SU-DHL-6 (cell line): ENCODE measurements around the gene CCDC194.

ENCODE experiments used
- H2AFZ ChIP-seq: fragments of 200-600 bp; sonication (generic); 2 replicates; pipeline ENCODE4 v1.6.1; 2014; ENCODE audit warnings: low read depth, mild to moderate bottlenecking, moderate library complexity, mixed read lengths, antibody characterized with exemption, low read length; ENCODE audit not compliant: severe bottlenecking
- H3F3A ChIP-seq: fragments of 200-600 bp; shearing (Covaris generic); 2 replicates; pipeline ENCODE4 v1.6.0; 2016; ENCODE audit warnings: antibody characterized with exemption, mild to moderate bottlenecking; ENCODE audit not compliant: insufficient read depth
- H3K27ac ChIP-seq: fragments of 200-600 bp; sonication (generic); 2 replicates; pipeline ENCODE4 v1.5.1; 2016; ENCODE audit warnings: low read depth, mild to moderate bottlenecking, low read length, moderate library complexity, mixed read lengths
- H3K27me3 ChIP-seq: fragments of 200-600 bp; sonication (generic), shearing (Covaris generic); 2 replicates; pipeline ENCODE4 v1.6.0; 2014; ENCODE audit warnings: mild to moderate bottlenecking, low read length
- H3K36me3 ChIP-seq: fragments of 200-600 bp; sonication (generic); 2 replicates; pipeline ENCODE4 v1.6.1; 2014; ENCODE audit warnings: mild to moderate bottlenecking, low read length, mixed read lengths
- H3K4me2 ChIP-seq: fragments of 300-600, 200-600 bp; shearing (Covaris generic), sonication (generic); 2 replicates; pipeline ENCODE4 v1.6.0; 2014; ENCODE audit warnings: low read length, low read depth, mild to moderate bottlenecking; ENCODE audit not compliant: poor library complexity, severe bottlenecking
- H3K4me3 ChIP-seq: fragments of 200-600 bp; sonication (generic); 2 replicates; pipeline ENCODE4 v1.5.1; 2014; ENCODE audit warnings: antibody characterized with exemption, low read length, mild to moderate bottlenecking, mixed read lengths; ENCODE audit not compliant: insufficient read depth, poor library complexity, severe bottlenecking
- H3K79me2 ChIP-seq: fragments of 200-600 bp; sonication (generic); 2 replicates; pipeline ENCODE4 v1.6.1; 2014; ENCODE audit warnings: mild to moderate bottlenecking, low read length, moderate library complexity; ENCODE audit not compliant: insufficient read depth
- H3K9ac ChIP-seq: fragments of 200-600 bp; sonication (generic); 2 replicates; pipeline ENCODE4 v1.7.0; 2014; ENCODE audit warnings: mild to moderate bottlenecking, low read length
- H3K9me2 ChIP-seq: fragments of 200-600 bp; sonication (generic); replicated peaks from 2 replicates; pipeline ENCODE4 v1.6.1; 2014; ENCODE audit warnings: low read length; ENCODE audit not compliant: insufficient read depth
- H3K9me3 ChIP-seq: fragments of 200-600 bp; sonication (generic); 2 replicates; pipeline ENCODE4 v1.6.1; 2014; ENCODE audit warnings: low read length, mixed read lengths; ENCODE audit not compliant: insufficient read depth
- H4K20me1 ChIP-seq: fragments of 200-600 bp; sonication (generic); 2 replicates; pipeline ENCODE4 v1.6.1; 2014; ENCODE audit warnings: low read depth, mild to moderate bottlenecking, antibody characterized with exemption, low read length, moderate library complexity, mixed read lengths
- EZH2phosphoT487 ChIP-seq: fragments of 200-600 bp; sonication (generic), shearing (Covaris generic); conservative IDR thresholded peaks from 2 replicates; pipeline ENCODE4 v1.6.1; 2018; ENCODE audit warnings: mild to moderate bottlenecking, antibody characterized with exemption, low read length, moderate library complexity, mixed read lengths
- TF ChIP-seq, protein P1 (sequence below): fragments of 200-600 bp; sonication (generic); IDR thresholded peaks from one replicate; pipeline ENCODE4 v1.5.1; 2017; ENCODE audit warnings: antibody characterized with exemption, mild to moderate bottlenecking, low read length, moderate library complexity; ENCODE audit not compliant: insufficient read depth, poor library complexity, severe bottlenecking

The CCDC194 gene

GRCh38 chr19:17380426-17381138, 13.4 kb downstream of the CCDC194 start:
- H3F3A ChIP-seq = peaks cover 10% of the 10 kb centered on the region; the same call in 1 of the 2 replicates
- no peak overlapping the region for H2AFZ ChIP-seq
- no peaks in the 10 kb centered on the region for H3K79me2 ChIP-seq
- H4K20me1 ChIP-seq = no peaks in the 10 kb centered on the region
- no peak overlapping the region for H3K4me2 ChIP-seq
- H3K27ac ChIP-seq = no peak overlapping the region
- no peak overlapping the region for H3K9ac ChIP-seq
- no peak overlapping the region for H3K4me3 ChIP-seq
- TF ChIP-seq EZH2phosphoT487 = no peak
- TF ChIP-seq, protein P1, sequence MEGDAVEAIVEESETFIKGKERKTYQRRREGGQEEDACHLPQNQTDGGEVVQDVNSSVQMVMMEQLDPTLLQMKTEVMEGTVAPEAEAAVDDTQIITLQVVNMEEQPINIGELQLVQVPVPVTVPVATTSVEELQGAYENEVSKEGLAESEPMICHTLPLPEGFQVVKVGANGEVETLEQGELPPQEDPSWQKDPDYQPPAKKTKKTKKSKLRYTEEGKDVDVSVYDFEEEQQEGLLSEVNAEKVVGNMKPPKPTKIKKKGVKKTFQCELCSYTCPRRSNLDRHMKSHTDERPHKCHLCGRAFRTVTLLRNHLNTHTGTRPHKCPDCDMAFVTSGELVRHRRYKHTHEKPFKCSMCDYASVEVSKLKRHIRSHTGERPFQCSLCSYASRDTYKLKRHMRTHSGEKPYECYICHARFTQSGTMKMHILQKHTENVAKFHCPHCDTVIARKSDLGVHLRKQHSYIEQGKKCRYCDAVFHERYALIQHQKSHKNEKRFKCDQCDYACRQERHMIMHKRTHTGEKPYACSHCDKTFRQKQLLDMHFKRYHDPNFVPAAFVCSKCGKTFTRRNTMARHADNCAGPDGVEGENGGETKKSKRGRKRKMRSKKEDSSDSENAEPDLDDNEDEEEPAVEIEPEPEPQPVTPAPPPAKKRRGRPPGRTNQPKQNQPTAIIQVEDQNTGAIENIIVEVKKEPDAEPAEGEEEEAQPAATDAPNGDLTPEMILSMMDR = no peak
- H3K9me3 ChIP-seq = no peaks in the 10 kb centered on the region
- no peaks in the 10 kb centered on the region for H3K9me2 ChIP-seq
- no peaks in the 10 kb centered on the region for H3K27me3 ChIP-seq
- no peaks in the 10 kb centered on the region for H3K36me3 ChIP-seq

- no peak overlapping the region for H3K27ac ChIP-seq
- H3F3A ChIP-seq = peaks cover 12% of the 10 kb centered on the region; the same call in 1 of the 2 replicates
- no peak overlapping the region for H2AFZ ChIP-seq
- no peak overlapping the region for H3K4me3 ChIP-seq
- no peaks in the 10 kb centered on the region for H3K9me2 ChIP-seq
- no peak overlapping the region for H3K9ac ChIP-seq
- no peaks in the 10 kb centered on the region for H3K9me3 ChIP-seq
- TF ChIP-seq EZH2phosphoT487 = no peak
- TF ChIP-seq, protein P1 = no peak
- H3K79me2 ChIP-seq = no peaks in the 10 kb centered on the region
- no peaks in the 10 kb centered on the region for H3K36me3 ChIP-seq
- no peaks in the 10 kb centered on the region for H3K27me3 ChIP-seq
- H4K20me1 ChIP-seq = no peaks in the 10 kb centered on the region
- H3K4me2 ChIP-seq = no peak overlapping the region
Observed at GRCh38 chr19:17379221-17379631, 14.8 kb downstream of the CCDC194 start.

DNA sequence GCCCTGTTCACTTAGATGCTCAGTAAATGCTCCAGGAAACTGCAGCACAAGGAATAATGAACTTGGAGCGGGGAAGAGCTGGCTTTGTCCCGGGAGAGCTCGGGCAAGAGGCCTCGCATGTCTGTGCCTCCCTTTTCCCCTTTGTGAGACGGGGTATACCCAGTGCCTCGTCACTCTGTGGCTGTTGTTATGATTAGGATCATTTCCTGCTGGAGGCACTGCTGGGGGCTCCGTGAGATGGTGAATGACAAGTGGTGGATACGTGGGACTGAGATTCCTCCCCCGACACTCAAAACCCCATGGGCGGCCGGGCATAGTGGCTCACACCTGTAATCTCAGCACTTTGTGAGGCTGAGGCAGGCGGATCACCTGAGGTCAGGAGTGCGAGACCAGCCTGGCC, 15.7 kb downstream of the CCDC194 start:
- no peak for TF ChIP-seq EZH2phosphoT487
- TF ChIP-seq, protein P1 = no peak
- Histone ChIP-seq H2AFZ (no peak overlapping the region), H3K27me3 (no peaks in the 10 kb centered on the region), H3K9me2 (no peaks in the 10 kb centered on the region), H3K27ac (no peak overlapping the region), H3K9ac (no peak overlapping the region), H3F3A (peaks cover 4% of the 10 kb centered on the region; the same call in 1 of the 2 replicates), H3K4me2 (no peak overlapping the region), H3K4me3 (no peak overlapping the region), H3K79me2 (no peaks in the 10 kb centered on the region), H4K20me1 (no peaks in the 10 kb centered on the region), H3K36me3 (no peaks in the 10 kb centered on the region), H3K9me3 (no peaks in the 10 kb centered on the region)
